Endodermal cell (in vitro differentiated cells): ENCODE results near the gene F7. TPM values are rescaled to one million over a fixed set of nuclear protein-coding genes. Genes with fewer than 3 reads are reported as not detected.

Source experiments
- DNase-seq: peaks from one replicate; pipeline ENCODE4 v3.0.0-alpha.2; 2017
- H3K27ac ChIP-seq: 2 replicates; pipeline ENCODE4 v1.5.1; 2013; ENCODE audit warnings: mild to moderate bottlenecking, low read depth, low read length, moderate library complexity
- H3K27me3 ChIP-seq: 2 replicates; pipeline ENCODE4 v1.6.1; 2013; ENCODE audit warnings: mild to moderate bottlenecking, low read length, moderate library complexity; ENCODE audit not compliant: insufficient read depth, control insufficient read depth, poor library complexity, severe bottlenecking
- H3K36me3 ChIP-seq: 2 replicates; pipeline ENCODE4 v1.7.0; 2013; ENCODE audit warnings: mild to moderate bottlenecking, low read length, moderate library complexity; ENCODE audit not compliant: control insufficient read depth, insufficient read depth
- H3K4me1 ChIP-seq: one replicate; pipeline ENCODE4 v1.7.0; 2013; ENCODE audit warnings: low read length; ENCODE audit not compliant: control insufficient read depth, insufficient read depth
- H3K4me3 ChIP-seq: 2 replicates; pipeline ENCODE4 v1.5.1; 2013; ENCODE audit warnings: mild to moderate bottlenecking, low read length, moderate library complexity
- H3K9ac ChIP-seq: 2 replicates; pipeline ENCODE4 v1.6.1; 2013; ENCODE audit warnings: mild to moderate bottlenecking, low read length, moderate library complexity; ENCODE audit not compliant: poor library complexity, severe bottlenecking; ENCODE audit errors: extremely low read depth
- H3K9me3 ChIP-seq: 2 replicates; pipeline ENCODE4 v1.6.1; 2013; ENCODE audit warnings: mild to moderate bottlenecking, low read length, moderate library complexity; ENCODE audit not compliant: control insufficient read depth
- H3K27ac Mint-ChIP-seq: 2 replicates; pipeline ENCODE4 v1.8.0; 2020; ENCODE audit warnings: mixed read lengths
- H3K27me3 Mint-ChIP-seq: 2 replicates; pipeline ENCODE4 v1.8.0; 2021; ENCODE audit warnings: mild to moderate bottlenecking, mixed read lengths; ENCODE audit not compliant: insufficient read depth
- H3K36me3 Mint-ChIP-seq: 2 replicates; pipeline ENCODE4 v1.8.0; 2020; ENCODE audit warnings: low read depth, mixed read lengths
- H3K4me1 Mint-ChIP-seq: 2 replicates; pipeline ENCODE4 v1.8.0; 2020; ENCODE audit warnings: mixed read lengths
- H3K4me3 Mint-ChIP-seq: 2 replicates; pipeline ENCODE4 v1.8.0; 2020; ENCODE audit warnings: mild to moderate bottlenecking, moderate library complexity, mixed read lengths
- H3K9me3 Mint-ChIP-seq: 2 replicates; pipeline ENCODE4 v1.8.0; 2020; ENCODE audit warnings: mild to moderate bottlenecking, mixed read lengths
- CTCF ChIP-seq: fragments of 200-600 bp; sonication (generic); conservative IDR thresholded peaks from 2 replicates; pipeline ENCODE4 v1.5.0; 2021; ENCODE audit warnings: antibody characterized with exemption, mild to moderate bottlenecking
- WGBS, 2 experiments: methylation state at CpG; one replicate each; pipeline versions ENCODE4 v1.1.5 to v1.1.7; 2013; ENCODE audit warnings: missing lambda C conversion rate in 2 of 2, mixed read lengths in 1 of 2; ENCODE audit not compliant: insufficient coverage in 1 of 2, insufficient read length in 1 of 2; 5-methylcytosine and 5-hydroxymethylcytosine counted together
- total RNA-seq, 2 donors: library from RNA; stranded (reverse); fragmentation: NEBNext Ultra II Directional in 1 of 2; extraction: Animal tissue kit (Norgen Biotek cat#: 25700) in 1 of 2; gene quantifications; 2 replicates in 1 of 2; 3 replicates in 1 of 2; pipeline ENCODE4 v1.2.1, GENCODE V29; 2021

Gene F7
- total RNA-seq, 2 donors from 2014 or later = 4.7 to 6.4 TPM

GRCh38 chr13:113091891-113092775, 13.5 kb upstream of the F7 start:
- Mint-ChIP-seq H3K27me3 (peaks cover 2% of the 10 kb centered on the region), H3K36me3 (peaks cover 18% of the 10 kb centered on the region), H3K4me1 (peaks cover 8% of the 10 kb centered on the region), H3K9me3 (no peaks in the 10 kb centered on the region), H3K27ac (no peak overlapping the region), H3K4me3 (no peak overlapping the region)
- Histone ChIP-seq H3K36me3 (no peaks in the 10 kb centered on the region), H3K4me3 (no peak overlapping the region), H3K9ac (no peak overlapping the region), H3K27me3 (no peaks in the 10 kb centered on the region), H3K4me1 (no peaks in the 10 kb centered on the region), H3K9me3 (no peaks in the 10 kb centered on the region), H3K27ac (no peak overlapping the region)
- no peak for DNase-seq
- TF ChIP-seq CTCF = no peak
- 87 to 93% methylated on average over 19 to 33 of the region's 33 CpGs for WGBS, 2 experiments

- 91 to 97% methylated on average over 18 to 25 of the region's 25 CpGs for WGBS, 2 experiments
- Histone ChIP-seq H3K9ac (no peak overlapping the region), H3K27me3 (no peaks in the 10 kb centered on the region), H3K27ac (no peak overlapping the region), H3K4me1 (no peaks in the 10 kb centered on the region), H3K9me3 (no peaks in the 10 kb centered on the region), H3K4me3 (no peak overlapping the region), H3K36me3 (no peaks in the 10 kb centered on the region)
- Mint-ChIP-seq H3K27me3 (peaks cover 2% of the 10 kb centered on the region), H3K4me1 (peaks cover 8% of the 10 kb centered on the region), H3K36me3 (peaks cover 17% of the 10 kb centered on the region), H3K27ac (no peak overlapping the region), H3K9me3 (no peaks in the 10 kb centered on the region), H3K4me3 (no peak overlapping the region)
- DNase-seq = no peak
- no peak for TF ChIP-seq CTCF
These were observed 12.6 kb upstream of the F7 start for GRCh38 chr13:113092776-113093579.

GRCh38 chr13:113093580-113094409, 11.8 kb upstream of the F7 start:
- H3K27ac ChIP-seq = no peak overlapping the region
- no peak overlapping the region for H3K4me3 ChIP-seq
- Mint-ChIP-seq H3K36me3 (peaks cover 17% of the 10 kb centered on the region), H3K27ac (no peak overlapping the region), H3K9me3 (no peaks in the 10 kb centered on the region), H3K4me3 (no peak overlapping the region), H3K4me1 (peaks cover 8% of the 10 kb centered on the region), H3K27me3 (peaks cover 2% of the 10 kb centered on the region)
- WGBS, 2 experiments = 89% methylated on average over 20 to 29 of the region's 29 CpGs
- no peaks in the 10 kb centered on the region for H3K9me3 ChIP-seq
- H3K36me3 ChIP-seq = no peaks in the 10 kb centered on the region
- H3K9ac ChIP-seq = no peak overlapping the region
- no peak for TF ChIP-seq CTCF
- no peak for DNase-seq
- no peaks in the 10 kb centered on the region for H3K27me3 ChIP-seq
- H3K4me1 ChIP-seq = no peaks in the 10 kb centered on the region
